Ecto neural progenitor cell (in vitro differentiated cells): Measurements from ENCODE around the gene HFM1.
A peak's percentile ranks its signal among the peaks of the same experiment; 100 is the strongest.
"Not testable (repeated sequence)": the region's sequence is repeated elsewhere in the genome, so short reads cannot be mapped to it uniquely, and the experiment has no call there.

Experiments used
- DNase-seq: peaks from one replicate; pipeline ENCODE4 v3.0.0-alpha.2; 2018; ENCODE audit warnings: low spot score

Gene HFM1

DNA sequence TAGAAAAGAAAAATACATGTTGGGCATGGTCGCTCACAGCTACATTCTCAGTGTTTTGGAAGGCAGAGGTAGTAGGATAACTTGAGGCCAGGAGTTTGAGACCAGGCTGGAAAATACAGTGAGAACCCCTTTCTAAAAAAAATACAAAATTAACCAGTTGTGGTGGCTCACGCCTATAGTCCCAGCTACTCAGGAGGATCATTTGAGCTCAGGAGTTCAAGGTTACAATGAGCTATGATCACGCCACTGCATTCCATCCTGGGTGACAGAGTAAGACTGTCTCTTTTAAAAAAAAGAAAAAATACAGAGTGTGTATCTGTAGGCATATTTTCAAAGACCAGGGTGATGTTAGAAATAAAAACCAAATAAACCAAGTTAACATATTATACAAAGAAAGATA is 57.8 kb downstream of the HFM1 start:
- no peak for DNase-seq

DNA sequence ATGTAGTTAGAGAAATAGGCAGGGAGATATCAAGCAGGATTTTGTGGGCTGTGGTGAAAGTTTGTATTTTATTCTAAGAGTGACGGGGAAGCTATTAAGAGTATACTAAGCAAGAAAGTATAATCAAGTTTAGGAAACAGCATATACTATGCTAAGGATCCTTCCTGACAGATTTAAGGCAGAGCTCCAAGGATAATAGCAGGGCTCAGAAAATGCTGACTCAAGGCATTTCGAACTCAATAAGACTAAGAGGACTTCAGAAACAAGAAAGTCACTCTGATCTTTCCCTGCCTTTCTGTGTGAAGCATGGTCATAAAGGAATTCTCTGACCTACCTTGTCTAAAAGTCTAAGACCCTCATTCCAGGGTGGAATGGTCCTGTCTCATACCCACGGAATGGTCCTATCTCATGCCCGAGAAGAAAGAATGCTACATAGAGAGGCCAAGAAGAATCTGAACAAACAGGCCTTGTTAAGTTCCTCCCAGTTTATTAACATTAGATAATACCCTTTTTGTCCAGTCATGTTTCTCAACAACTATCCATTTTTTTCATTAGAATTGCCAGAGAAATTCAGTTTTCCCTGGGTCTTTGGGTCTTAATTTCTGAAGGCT is 59.1 kb downstream of the HFM1 start:
- DNase-seq, result no peak

DNA sequence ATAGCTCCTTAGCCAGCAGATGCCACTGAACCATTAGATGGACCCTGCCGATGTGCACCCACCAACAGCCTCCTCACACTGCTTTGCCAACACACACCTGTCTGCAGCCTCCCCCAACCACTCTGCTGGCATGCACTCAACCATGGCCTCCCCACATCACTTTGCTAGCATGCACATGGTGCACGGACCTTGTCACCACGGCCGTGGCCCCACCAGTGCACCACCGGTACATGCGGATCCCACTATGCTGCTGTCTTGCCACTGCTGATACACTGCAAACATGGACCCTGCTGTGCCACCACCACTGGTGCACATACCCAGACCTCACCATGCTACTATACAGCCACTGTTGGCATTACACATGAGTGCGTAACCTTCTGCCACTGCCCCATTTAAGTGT is 66.1 kb downstream of the HFM1 start:
- no peak for DNase-seq

DNA sequence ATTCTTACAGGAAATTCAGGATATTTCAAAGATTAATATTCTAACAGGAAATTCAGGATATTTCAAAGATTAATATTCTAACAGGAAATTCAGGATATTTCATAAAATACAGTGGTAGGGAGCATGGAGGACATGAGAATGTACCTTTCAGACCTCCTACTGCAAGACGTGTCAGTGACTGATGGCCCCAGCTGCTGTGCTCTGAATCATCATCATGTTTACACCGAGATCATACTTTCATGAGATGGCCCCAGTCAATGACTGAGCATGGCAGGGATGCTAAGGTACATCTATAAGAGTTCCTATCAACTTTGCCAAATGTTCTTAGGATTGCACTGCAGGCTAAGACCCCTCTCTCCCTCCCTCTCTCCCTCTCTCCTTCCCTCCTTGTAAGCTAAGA is 69.0 kb downstream of the HFM1 start:
- no peak for DNase-seq

DNA sequence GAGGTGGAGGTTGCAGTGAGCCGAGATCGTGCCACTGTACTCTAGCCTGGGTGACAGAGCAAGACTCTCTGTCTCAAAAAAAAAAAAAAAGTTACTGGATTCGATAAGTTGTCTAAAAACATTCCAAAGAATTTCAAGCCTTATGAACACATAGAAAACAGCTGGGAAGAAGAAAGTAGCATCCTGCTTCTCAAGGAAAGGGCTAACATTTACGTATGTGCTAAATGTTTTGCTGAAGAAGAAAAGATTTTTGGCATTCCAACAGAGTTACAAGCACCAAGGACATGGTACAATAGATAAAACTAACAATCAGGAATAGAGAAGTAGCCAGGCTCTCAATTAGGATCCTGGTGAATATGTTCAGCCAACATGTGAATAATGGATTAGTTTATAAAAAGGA is 69.8 kb downstream of the HFM1 start:
- DNase-seq, result no peak

DNA sequence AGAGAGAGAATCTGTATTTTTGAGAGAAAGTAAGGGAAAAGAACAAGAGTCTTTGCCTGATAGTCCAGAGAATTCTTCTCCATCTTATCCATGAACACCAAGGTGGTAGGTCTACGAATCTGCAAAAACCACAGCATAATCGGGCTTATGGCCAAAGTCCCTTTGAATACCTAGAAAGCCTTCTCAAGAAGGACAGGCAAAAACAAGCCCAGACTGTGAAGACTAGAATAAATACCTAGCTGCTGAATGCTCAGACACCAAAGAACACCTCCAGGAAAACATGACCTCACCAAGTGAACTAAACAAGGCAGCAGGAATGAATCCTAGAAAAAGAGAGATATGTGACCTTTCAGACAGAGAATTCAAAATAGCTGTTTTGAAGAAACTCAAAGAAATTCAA is 79.2 kb downstream of the HFM1 start:
- DNase-seq, result no peak

DNA sequence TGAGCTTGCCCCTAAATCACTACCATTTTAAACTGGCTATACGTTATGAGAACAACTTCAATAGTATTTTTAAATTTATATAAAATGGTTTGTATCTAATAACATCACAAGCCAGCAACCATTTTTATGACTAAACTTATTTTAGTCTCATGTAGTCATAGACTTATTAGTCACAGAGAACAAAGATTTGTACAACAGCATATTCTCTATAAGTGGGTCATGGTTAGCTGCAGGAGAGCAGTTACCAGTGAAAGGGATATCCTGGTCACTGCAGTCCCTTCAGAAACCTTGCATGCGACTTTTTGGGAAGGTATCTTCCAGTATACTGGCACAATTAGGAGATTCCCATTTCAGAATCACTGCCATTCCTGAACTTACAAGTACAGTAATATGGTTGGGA is 90.0 kb downstream of the HFM1 start:
- DNase-seq, result no peak

DNA sequence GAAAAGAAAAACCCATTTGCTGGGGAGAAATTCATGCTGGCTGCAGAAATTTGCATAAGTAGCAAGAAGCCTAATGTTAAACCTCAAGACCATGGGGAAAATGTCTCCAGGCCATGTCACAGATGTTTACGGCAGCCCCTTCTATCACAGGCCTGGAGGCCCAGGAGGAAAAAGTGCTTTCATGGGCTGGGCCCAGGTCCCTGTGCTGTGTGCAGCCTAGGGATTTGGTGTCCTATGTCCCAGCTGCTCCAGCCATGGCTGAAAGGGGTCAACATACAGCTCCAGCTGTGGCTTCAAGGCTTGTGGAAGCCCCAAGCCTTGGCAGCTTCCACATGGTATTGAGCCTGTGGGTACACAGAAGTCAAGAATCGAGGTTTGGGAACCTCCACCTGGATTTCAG is 93.0 kb downstream of the HFM1 start:
- no peak for DNase-seq

DNA sequence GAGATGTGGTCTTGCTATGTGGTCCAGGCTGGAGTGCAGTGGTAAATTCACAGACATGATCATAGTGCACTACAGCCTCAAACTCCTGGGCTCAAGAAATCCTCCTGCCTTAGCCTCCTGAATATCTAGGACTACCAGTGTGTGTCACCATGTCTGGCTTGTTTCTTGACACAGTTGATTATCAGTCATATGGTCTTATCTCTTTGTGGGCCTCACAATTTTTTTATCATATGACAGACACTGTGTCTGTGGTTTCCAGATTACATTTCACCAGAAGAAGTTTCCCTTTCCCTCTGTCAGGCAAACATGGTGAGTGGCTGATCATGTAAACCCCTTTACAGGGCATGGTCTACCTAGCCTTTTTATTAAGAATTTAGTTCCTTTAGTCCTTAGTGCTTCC is 96.1 kb downstream of the HFM1 start:
- no peak for DNase-seq

DNA sequence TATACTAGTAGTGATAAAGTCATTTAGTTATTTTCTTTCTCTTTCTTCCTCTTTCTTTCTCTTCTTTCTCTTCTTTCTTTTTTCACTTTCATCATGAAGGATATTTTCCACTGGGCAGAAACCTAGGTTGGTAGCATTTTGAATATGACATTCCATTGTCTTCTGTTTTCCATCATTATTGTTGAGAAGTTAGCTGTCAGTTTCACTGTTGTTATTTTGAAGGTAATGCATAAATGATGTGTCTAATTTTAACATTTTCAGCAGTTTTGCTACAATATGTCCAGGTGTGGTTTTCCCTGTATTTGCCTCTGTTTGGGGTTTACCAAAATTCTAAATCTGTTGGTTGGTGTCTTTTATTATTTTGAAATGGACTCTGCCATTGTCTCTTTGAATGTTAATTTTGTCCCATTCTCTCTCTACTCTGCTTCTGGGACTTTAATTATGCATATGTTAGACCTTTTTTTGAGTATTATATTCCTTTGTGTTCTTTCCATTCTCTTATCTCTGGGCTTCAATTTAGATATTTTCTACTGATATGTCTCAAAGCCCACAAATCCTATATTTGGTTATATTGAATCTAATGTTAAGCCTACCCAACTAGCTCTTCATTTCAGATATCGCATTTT is 96.7 kb downstream of the HFM1 start:
- no peak for DNase-seq

DNA sequence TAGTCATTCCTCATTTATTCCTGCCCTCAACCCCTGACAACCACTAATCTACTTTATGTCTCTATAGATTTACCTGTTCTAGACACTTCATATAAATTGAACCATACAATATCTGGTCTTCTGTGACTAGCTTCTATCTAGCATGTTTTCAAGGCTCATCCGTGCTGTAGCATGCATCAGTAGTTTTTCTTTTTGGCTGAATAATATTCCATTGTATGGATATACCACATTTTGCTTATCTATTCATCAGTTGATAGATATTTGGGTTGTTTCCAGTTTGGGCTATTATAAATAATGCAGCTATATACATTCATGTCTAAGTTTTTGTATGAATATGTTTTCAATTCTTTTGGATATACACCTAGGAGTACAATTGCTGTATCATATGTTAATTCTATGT is 101.5 kb downstream of the HFM1 start:
- DNase-seq, result no peak

DNA sequence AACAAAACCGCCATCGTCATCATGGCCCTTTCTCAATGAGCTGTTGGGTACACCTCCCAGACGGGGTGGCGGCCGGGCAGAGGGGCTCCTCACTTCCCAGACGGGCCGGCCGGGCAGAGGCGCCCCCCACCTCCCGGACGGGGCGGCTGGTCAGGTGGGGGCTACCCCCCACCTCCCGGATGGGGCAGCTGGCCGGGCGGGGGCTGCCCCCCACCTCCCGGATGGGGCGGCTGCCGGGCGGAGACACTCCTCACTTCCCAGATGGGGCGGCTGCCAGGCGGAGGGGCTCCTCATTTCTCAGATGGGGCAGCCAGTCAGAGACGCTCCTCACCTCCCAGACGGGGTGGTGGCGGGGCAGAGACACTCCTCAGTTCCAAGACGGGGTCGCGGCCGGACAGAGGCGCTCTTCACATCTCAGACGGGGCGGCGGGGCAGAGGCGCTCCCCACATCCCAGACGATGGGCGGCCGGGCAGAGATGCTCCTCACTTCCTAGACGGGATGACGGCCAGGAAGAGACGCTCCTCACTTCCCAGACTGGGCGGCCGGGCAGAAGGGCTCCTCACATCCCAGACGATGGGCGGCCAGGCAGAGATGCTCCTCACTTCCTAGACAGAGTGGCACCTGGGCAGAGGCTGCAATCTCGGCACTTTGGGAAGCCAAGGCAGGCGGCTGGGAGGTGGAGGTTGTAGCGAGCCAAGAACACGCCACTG is 115.6 kb downstream of the HFM1 start:
- DNase-seq, result not testable (repeated sequence)

DNA sequence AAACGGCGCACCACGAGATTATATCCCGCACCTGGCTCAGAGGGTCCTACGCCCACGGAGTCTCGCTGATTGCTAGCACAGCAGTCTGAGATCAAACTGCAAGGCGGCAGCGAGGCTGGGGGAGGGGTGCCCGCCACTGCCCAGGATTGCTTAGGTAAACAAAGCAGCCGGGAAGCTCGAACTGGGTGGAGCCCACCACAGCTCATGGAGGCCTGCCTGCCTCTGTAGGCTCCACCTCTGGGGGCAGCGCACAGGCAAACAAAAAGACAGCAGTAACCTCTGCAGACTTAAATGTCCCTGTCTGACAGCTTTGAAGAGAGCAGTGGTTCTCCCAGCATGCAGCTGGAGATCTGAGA is 117.7 kb downstream of the HFM1 start:
- not testable (repeated sequence) for DNase-seq

DNA sequence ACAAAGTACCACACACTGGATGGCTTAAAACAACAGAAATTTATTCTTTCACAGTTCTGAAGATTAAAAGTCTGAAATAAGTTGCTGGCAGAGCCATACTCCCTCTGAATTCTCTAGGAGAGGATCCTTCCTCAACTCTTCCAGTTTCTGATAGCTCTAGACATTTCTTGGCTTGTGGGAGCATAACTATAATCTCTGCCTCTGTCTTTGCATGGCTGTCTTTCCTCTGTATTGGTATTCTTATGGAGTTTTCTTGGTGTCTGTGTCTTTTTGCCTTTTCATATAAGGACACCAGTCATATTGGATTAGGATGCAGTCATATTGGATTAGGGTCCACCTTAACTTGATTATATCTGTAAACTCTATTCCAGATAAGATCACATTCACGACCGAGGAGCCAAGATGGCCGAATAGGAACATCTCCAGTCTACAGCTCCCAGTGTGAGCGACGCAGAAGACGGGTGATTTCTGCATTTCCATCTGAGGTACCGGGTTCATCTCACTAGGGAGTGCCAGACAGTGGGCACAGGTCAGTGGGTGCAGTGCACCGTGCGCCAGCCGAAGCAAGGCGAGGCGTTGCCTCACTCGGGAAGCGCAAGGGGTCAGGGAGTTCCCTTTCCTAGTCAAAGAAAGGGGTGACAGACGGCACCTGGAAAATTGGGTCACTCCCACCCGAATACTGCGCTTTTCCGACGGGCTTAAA is 118.2 kb downstream of the HFM1 start:
- not testable (repeated sequence) for DNase-seq

DNA sequence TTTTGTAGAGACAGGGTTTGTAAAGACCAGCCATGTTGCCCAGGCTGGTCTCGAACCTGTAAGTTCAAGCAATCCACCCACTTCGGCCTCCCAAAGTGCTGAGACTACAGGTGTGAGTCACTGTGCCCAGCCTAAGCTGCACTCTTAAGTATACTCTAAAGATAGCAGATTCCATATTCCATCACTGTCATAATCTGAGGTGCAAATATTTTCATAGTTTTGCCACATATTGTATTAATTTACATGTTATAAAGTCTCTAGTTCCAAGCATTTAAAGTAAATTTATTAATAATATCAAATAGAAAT is 121.3 kb downstream of the HFM1 start:
- no peak for DNase-seq

DNA sequence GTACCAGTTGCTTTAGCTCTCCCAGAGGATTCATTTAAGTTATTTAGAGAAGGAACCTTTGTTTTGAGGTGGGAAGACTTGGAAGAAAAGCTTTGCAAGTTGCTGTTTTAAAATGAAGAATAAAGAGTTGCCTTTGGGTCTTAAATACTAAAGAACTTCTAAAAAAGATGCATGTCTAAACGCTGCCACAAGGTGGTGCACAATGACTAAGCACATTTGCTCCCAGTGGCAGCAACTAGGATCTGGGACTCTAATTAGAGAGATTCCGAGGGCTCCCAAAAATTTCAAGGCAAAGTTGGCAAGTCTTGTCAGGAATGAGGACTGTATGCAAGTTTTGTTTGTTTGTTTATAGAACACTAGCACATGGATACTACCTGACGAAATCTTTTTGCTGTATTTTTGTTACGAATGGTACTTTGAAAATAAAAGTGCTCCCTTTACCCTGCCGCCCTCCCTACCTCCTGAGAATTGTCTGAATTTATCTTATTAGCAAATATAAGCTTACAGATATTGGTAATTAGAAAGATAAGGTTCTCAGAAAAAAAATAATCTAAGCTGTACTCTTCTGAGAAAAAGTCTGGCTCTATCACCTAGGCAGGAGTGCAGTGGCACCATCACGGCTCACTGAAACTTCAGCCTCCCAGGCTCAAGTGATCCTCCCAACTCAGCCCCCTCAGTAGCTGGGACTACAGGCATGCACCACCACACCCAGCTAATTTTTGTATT is 121.8 kb downstream of the HFM1 start:
- peak; percentile 62 for DNase-seq

DNA sequence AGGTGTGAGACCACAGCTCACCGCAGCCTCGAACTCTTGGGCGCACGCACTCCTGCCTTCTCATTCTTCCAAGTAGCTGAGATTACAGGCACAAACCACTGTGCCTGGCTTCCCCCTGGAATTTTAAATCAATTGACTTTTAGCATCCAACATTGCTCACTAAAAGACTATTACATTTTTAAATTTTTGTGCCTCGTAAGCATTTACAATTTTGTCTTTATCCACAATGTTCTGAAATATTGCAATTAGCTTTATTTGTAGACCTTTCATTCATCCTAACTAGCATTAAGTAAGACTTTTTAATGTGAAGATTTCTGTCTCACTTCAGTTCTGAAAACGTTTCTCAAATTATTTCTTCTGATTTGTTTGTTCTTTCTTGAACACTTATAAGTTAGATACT is 122.9 kb downstream of the HFM1 start:
- no peak for DNase-seq

DNA sequence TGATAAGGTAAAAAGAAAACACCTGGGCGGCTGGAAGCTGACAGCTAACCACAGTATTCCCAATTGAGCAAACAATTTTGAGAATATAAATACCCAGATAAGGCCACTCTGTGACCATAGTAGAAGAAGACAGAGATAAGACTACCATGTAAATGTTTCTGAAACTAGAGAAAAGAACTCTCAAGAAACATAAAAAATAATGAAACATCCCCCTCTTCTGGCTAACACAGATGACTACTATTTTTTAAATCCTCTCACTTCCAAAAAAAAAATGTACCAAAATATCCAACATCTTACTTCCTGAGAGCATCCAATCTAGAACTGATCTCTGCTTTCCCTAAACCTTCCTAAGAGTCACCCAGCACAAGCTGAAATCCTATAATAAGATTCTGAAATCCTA is 125.9 kb downstream of the HFM1 start:
- no peak for DNase-seq

DNA sequence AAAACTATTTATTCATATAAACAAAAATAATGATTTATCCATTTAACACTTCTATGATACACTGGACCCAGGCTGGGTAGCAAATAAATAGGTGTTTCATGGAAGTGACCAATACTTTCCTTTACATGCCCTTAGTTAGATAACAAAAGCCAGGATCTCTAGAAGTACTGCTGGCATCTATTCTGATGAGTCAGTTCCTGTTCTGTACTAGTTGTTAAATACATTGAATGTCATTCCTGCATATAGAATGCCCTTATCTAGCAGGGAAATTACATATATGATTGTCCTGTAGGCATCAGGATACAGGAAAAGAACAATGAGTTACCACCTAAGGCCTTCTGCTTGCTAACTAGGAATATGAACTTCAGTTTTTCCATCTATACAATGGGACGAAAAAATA is 130.8 kb downstream of the HFM1 start:
- no peak for DNase-seq

DNA sequence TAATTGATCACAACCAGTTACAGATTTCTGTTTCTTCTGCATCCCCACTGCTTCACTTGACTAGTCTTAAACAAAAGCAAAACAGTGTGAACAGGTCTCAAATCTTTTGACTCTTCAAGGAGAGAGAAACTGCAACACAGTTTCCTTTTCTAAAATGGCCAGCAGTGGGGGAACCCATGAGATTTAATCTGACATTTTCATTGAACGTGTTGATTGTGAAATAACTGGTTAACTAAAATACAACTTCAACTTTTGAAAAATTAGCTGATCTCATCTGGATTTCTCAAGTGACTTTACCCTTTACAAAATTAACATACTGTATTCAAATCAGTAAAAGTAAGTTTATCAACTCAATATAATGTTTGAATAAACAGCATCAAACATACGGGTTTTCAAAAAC is 143.0 kb downstream of the HFM1 start:
- DNase-seq, result no peak

DNA sequence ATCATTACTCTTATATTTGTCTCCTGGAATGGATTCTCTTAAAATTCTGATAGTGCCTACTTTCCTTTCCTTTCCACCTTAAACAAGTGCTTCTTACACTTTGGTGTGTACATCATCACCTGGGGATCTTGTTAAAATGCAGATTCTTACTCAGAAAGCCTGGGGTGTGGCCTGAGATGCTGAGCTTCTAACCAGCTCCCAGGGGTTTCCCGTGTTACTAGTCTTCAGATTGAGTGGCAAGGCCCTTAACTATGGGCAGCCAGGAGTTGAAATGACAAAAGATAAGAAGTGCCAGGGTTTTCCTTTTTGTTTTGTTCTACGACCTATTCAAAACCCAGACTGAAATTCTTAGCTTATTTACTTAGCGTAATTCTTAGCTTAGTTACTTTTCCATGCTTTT is 159.2 kb downstream of the HFM1 start:
- DNase-seq, result no peak

DNA sequence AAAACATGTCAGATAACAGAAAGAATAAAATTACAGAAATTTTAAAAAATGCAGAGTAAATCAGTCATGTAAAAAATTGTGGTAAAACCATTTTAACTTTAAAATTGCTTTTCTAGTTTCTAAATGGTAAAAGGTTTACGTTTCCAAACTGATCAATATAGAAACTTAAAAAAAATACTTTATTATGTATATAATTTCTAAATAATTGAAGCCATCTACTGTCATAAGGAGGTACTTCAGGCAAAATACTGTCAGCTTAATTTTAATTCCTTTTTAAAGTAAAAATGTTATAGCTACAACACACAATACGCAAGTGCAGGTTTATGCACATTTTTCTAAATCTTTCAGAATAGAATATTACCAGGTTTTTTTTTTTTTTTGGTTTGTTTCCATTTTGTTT is 159.9 kb downstream of the HFM1 start:
- no peak for DNase-seq

DNA sequence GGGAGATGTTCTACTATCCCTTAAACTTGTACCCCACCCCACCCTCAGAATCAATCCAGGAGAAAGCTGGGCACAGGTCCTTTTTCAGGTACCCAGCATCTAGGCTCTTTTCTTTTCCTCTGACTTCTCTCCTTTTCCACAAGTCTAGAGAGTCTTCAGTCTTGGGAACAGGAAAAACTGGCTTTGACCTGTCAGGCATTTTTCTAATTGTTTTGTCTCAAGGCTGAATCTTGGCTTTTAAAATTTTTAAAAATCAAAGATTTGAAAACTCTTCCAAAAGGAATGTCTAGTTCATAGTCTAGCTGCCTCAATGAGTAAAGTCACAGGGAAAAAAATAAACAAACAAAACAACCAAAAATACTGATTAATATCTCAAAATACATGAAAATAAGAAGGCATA is 161.5 kb downstream of the HFM1 start:
- no peak for DNase-seq
